Spleen (tissue), 11 donors: ENCODE measurements around the gene COL5A1. TPM values are rescaled to one million over a fixed set of nuclear protein-coding genes. Genes with fewer than 3 reads are reported as not detected.

ENCODE experiments used
- DNase-seq: peaks from one replicate; pipeline ENCODE4 v3.0.0-alpha.2; 2020
- H3K27ac ChIP-seq, 8 donors: fragments of 200-600 bp; sonication (generic) in 7 of 8; 1 replicate in 4 of 8; 2 replicates in 4 of 8; pipeline versions ENCODE4 v1.5.0 to v1.8.0; 2016 to 2021; ENCODE audit warnings: inconsistent platforms in 4 of 8, mild to moderate bottlenecking in 4 of 8, moderate library complexity in 1 of 8
- H3K27me3 ChIP-seq, 7 donors: fragments of 200-600 bp; sonication (generic) in 6 of 7; replicated peaks in 1 of 7; 1 replicate in 4 of 7; 2 replicates in 3 of 7; pipeline versions ENCODE4 v1.5.0 to v1.8.0; 2016 to 2021; ENCODE audit warnings: inconsistent platforms in 3 of 7, mild to moderate bottlenecking in 1 of 7
- H3K36me3 ChIP-seq, 6 donors: fragments of 200-600 bp; sonication (generic) in 5 of 6; 1 replicate in 4 of 6; 2 replicates in 2 of 6; pipeline versions ENCODE4 v1.5.0 to v1.8.0; 2016 to 2021; ENCODE audit warnings: inconsistent platforms in 2 of 6
- H3K4me1 ChIP-seq, 6 donors: fragments of 200-600 bp; sonication (generic) in 5 of 6; 1 replicate in 3 of 6; 2 replicates in 3 of 6; pipeline versions ENCODE4 v1.5.0 to v1.8.0; 2016 to 2021; ENCODE audit warnings: inconsistent platforms in 3 of 6
- H3K4me3 ChIP-seq, 8 donors: fragments of 200-600 bp; sonication (generic) in 7 of 8; 1 replicate in 4 of 8; 2 replicates in 4 of 8; pipeline versions ENCODE4 v1.5.0 to v1.8.0; 2016 to 2021; ENCODE audit warnings: inconsistent platforms in 4 of 8, mild to moderate bottlenecking in 4 of 8, moderate library complexity in 2 of 8
- H3K9me3 ChIP-seq, 8 donors: fragments of 200-600 bp; sonication (generic) in 7 of 8; 1 replicate in 4 of 8; 2 replicates in 4 of 8; pipeline versions ENCODE4 v1.5.0 to v1.8.0; 2016 to 2021; ENCODE audit warnings: inconsistent platforms in 4 of 8
- POLR2A ChIP-seq, 3 donors: fragments of 450-650 bp; IDR thresholded peaks; one replicate each; pipeline ENCODE4 v1.5.1; 2017; ENCODE audit warnings: antibody characterized with exemption in 3 of 3, mild to moderate bottlenecking in 1 of 3
- POLR2AphosphoS5 ChIP-seq, 3 donors: sonication (generic); formaldehyde crosslinking; IDR thresholded peaks; one replicate each; pipeline ENCODE4 v1.5.1; 2017; ENCODE audit warnings: antibody characterized with exemption in 3 of 3
- WGBS, 5 donors: extraction: QIAGEN DNeasy Blood & Tissue Kit in 3 of 5; methylation state at CpG; one replicate each; pipeline versions ENCODE4 v1.1.5 to v1.1.7; 2013 to 2018; 5-methylcytosine and 5-hydroxymethylcytosine counted together
- intact Hi-C: fragments of 100-400 bp; cut with DNase I; formaldehyde crosslinking; loops from one replicate; pipeline ENCODE4 v1.15.0; 2023; ENCODE audit warnings: low total_unique reads
- polyA plus RNA-seq, 3 donors: library from polyadenylated mRNA; stranded (reverse); fragments of 200-250 nt; gene quantifications; one replicate each; pipeline ENCODE4 v1.2.1, GENCODE V29; 2013
- total RNA-seq, 7 donors: library from RNA; depleted of rRNA in 3 of 7; stranded (reverse); fragments of >200 nt in 3 of 7; fragmentation: NEBNext Ultra II Directional in 4 of 7; extraction: Animal tissue kit (Norgen Biotek cat#: 25700) in 4 of 7; gene quantifications; one replicate each; pipeline versions ENCODE4 v1.1.0 to v1.2.1, GENCODE V29; 2016 to 2021
- TF ChIP-seq, protein P1 (sequence below), 11 experiments: fragments of 200-600 bp in 7 of 11; fragments of 450-650 bp in 4 of 11; sonication (generic) in 4 of 11; IDR thresholded peaks in 8 of 11; conservative IDR thresholded peaks in 3 of 11; 1 replicate in 7 of 11; 2 replicates in 4 of 11; pipeline versions ENCODE4 v1.4.0 to v1.8.0; 2016 to 2021; ENCODE audit warnings: antibody characterized with exemption in 11 of 11, inconsistent platforms in 4 of 11, mild to moderate bottlenecking in 1 of 11
- donor health status: healthy with polysubstance abuse.
- donor health status: DM: no; HTN: no; CAD: no; lungs with moderate emphysema.
- donor health status: DM: no; HTN: no; CAD: no.
- donor health status: Bipolar disorder and iron deficiency.
- donor health status: healthy.
- donor health status: DM: no; HTN: no; CAD: no.
- donor health status: DM: yes; HTN: yes; CAD: no.

Gene COL5A1
- total and polyA plus RNA-seq, 10 donors, result 2.6 to 50.6 (median 23.7) TPM

DNA sequence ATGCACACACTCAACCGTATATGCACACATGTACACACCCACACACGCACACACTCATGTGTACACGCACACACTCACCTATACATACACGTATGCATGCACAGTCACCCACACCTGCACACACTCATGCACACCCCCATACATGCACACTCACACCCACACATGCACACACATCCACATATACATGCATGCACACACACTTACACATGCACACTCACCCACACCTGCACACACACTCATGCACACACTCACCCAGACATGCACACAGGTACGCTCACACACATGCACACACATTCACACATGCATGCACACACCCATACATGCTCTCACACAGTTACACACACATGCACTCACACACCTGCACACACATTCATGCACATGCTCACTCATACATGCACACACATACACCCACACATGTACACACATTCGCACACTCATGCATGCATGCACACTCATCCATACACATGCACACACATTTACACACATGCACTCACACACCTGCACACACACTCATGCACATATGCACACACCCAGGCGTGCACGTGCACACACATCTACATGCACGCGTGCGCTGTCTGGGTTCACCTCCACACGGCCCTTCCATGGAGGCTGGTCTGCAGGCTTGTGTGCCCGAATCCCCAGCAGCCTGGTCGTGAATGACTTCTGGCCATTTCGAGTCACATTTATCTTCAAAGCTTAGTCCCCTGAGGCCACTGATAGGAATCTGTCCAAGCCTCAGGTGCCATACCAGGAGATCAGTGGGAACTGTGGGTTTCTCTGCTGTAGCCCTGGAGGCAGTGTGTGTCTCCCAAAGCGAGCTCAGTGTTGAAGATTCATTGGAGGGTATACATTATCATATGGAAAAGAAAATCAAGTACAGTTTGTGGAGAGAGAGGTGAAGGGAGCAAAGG lies 103.0 kb downstream of the COL5A1 start:
- peaks cover 0 to 47% (median 2%) of the 10 kb centered on the region in 6 donors for H3K36me3 ChIP-seq
- H3K4me1 ChIP-seq, result no peaks in the 10 kb centered on the region
- intact Hi-C loops, result no loop called here
- no peak overlapping the region for H3K4me3 ChIP-seq
- no peak for DNase-seq
- no peaks in the 10 kb centered on the region for H3K27me3 ChIP-seq
- TF ChIP-seq POLR2A (IDR thresholded peaks at IDR 0.05) (no peak), POLR2AphosphoS5 (IDR thresholded peaks at IDR 0.05) (no peak)
- TF ChIP-seq, protein P1, sequence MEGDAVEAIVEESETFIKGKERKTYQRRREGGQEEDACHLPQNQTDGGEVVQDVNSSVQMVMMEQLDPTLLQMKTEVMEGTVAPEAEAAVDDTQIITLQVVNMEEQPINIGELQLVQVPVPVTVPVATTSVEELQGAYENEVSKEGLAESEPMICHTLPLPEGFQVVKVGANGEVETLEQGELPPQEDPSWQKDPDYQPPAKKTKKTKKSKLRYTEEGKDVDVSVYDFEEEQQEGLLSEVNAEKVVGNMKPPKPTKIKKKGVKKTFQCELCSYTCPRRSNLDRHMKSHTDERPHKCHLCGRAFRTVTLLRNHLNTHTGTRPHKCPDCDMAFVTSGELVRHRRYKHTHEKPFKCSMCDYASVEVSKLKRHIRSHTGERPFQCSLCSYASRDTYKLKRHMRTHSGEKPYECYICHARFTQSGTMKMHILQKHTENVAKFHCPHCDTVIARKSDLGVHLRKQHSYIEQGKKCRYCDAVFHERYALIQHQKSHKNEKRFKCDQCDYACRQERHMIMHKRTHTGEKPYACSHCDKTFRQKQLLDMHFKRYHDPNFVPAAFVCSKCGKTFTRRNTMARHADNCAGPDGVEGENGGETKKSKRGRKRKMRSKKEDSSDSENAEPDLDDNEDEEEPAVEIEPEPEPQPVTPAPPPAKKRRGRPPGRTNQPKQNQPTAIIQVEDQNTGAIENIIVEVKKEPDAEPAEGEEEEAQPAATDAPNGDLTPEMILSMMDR (IDR thresholded peaks at IDR 0.05 in 8 of 11, conservative IDR thresholded peaks at IDR 0.05 in 3 of 11), result no peak
- H3K9me3 ChIP-seq, result peaks cover 0 to 12% (median 0%) of the 10 kb centered on the region in 8 donors
- 89 to 97% (median 93%) methylated on average over 16 of the region's 16 CpGs for WGBS, 5 donors
- H3K27ac ChIP-seq, result no peak overlapping the region

DNA sequence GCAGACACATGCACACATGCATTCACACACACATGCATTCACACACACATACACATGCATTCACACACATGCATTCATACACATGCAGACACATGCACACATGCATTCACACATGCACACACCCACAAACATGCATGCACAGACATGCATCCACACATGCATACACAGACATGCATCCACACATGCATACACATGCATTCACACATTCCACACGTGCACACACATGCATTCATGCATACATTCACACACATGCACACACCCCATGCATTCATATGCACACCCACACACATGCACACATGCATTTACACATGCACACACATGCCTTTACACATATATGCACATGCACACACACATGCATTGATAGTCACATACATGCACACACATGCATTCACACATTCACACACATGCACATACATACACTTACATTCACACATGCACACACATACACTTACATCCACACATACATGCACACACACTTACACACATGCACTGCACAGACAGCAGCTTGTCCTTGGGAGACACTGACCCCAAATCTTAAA lies 106.4 kb downstream of the COL5A1 start:
- Histone ChIP-seq H3K4me3 (no peak overlapping the region), H3K4me1 (no peaks in the 10 kb centered on the region), H3K27me3 (no peaks in the 10 kb centered on the region), H3K36me3 (peaks cover 0 to 62% (median 0%) of the 10 kb centered on the region in 6 donors), H3K9me3 (peaks cover 0 to 12% (median 0%) of the 10 kb centered on the region in 8 donors), H3K27ac (no peak overlapping the region)
- no peak for DNase-seq
- 74 to 100% (median 88%) methylated on average over 1 of the region's 1 CpG for WGBS, 5 donors
- intact Hi-C loops, result no loop called here
- TF ChIP-seq POLR2A (IDR thresholded peaks at IDR 0.05) (no peak), POLR2AphosphoS5 (IDR thresholded peaks at IDR 0.05) (no peak)
- TF ChIP-seq, protein P1 (IDR thresholded peaks at IDR 0.05 in 8 of 11, conservative IDR thresholded peaks at IDR 0.05 in 3 of 11), result no peak

DNA sequence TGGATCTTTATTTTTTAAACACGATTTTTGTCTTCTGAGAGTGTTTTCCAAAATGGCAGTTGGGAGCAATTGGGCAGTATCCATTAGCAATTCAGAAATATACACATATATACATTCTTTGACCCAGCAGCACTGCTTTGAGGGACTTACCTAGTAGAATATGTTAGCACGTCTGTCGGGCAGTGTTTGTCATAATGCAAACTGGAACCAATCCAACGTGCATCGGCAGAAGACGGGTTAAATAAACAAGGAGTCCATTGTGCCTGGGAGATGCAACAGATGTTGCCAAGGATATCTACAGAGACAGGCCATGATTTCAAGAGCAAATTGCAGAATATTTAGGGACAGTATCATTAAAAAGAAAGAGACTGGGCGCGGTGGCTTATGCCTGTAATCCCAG lies 107.0 kb downstream of the COL5A1 start:
- Histone ChIP-seq H3K9me3 (peaks cover 0 to 12% (median 0%) of the 10 kb centered on the region in 8 donors), H3K36me3 (peaks cover 0 to 63% (median 0%) of the 10 kb centered on the region in 6 donors), H3K27me3 (no peaks in the 10 kb centered on the region), H3K4me3 (no peak overlapping the region), H3K27ac (no peak overlapping the region), H3K4me1 (no peaks in the 10 kb centered on the region)
- DNase-seq, result no peak
- TF ChIP-seq POLR2A (IDR thresholded peaks at IDR 0.05) (no peak), POLR2AphosphoS5 (IDR thresholded peaks at IDR 0.05) (no peak)
- TF ChIP-seq, protein P1 (IDR thresholded peaks at IDR 0.05 in 8 of 11, conservative IDR thresholded peaks at IDR 0.05 in 3 of 11), result no peak
- intact Hi-C loops, result no loop called here
- 88 to 96% (median 93%) methylated on average over 8 of the region's 8 CpGs for WGBS, 5 donors
